Left forelimb (tissue), 1 donor: ENCODE measurements around the gene CNTNAP2.
A peak's percentile ranks its signal among the peaks of the same experiment; 100 is the strongest.

Experiments used
- DNase-seq: peaks from one replicate; pipeline ENCODE4 v3.0.0-alpha.2; 2018; ENCODE audit warnings: low spot score

Gene CNTNAP2

GRCh38 chr7:148340438-148341280 is 2224.1 kb downstream of the CNTNAP2 start:
- no peak for DNase-seq

GRCh38 chr7:148344406-148344805 is 2227.8 kb downstream of the CNTNAP2 start:
- DNase-seq: no peak

GRCh38 chr7:148347981-148348380 is 2231.4 kb downstream of the CNTNAP2 start:
- no peak for DNase-seq

- no peak for DNase-seq
Observed at GRCh38 chr7:148348466-148348865, 2231.9 kb downstream of the CNTNAP2 start.

- peak; percentile 81 for DNase-seq
Observed at GRCh38 chr7:148356303-148356702, 2239.7 kb downstream of the CNTNAP2 start.

- DNase-seq: no peak
Observed at GRCh38 chr7:148362541-148362940, 2245.9 kb downstream of the CNTNAP2 start.

GRCh38 chr7:148367731-148368475 is 2251.3 kb downstream of the CNTNAP2 start:
- DNase-seq: no peak

- DNase-seq: no peak
Observed at GRCh38 chr7:148368562-148368961, 2252.0 kb downstream of the CNTNAP2 start.

- no peak for DNase-seq
Observed at GRCh38 chr7:148371280-148371937, 2254.8 kb downstream of the CNTNAP2 start.

GRCh38 chr7:148374396-148375259 is 2258.0 kb downstream of the CNTNAP2 start:
- DNase-seq: no peak

- no peak for DNase-seq
Observed at GRCh38 chr7:148379677-148380076, 2263.1 kb downstream of the CNTNAP2 start.

GRCh38 chr7:148380596-148381419 is 2264.2 kb downstream of the CNTNAP2 start:
- no peak for DNase-seq

GRCh38 chr7:148382596-148382995 is 2266.0 kb downstream of the CNTNAP2 start:
- DNase-seq: no peak

GRCh38 chr7:148383651-148384050 is 2267.1 kb downstream of the CNTNAP2 start:
- DNase-seq: no peak

- no peak for DNase-seq
Observed at GRCh38 chr7:148385009-148385682, 2268.5 kb downstream of the CNTNAP2 start.

GRCh38 chr7:148390381-148390780 is 2273.8 kb downstream of the CNTNAP2 start:
- no peak for DNase-seq

- no peak for DNase-seq
Observed at GRCh38 chr7:148391591-148391990, 2275.0 kb downstream of the CNTNAP2 start.

- no peak for DNase-seq
Observed at GRCh38 chr7:148394582-148394981, 2278.0 kb downstream of the CNTNAP2 start.

GRCh38 chr7:148395352-148395811 is 2278.8 kb downstream of the CNTNAP2 start:
- no peak for DNase-seq
